ENCODE data around the gene NEDD4. TPM values are rescaled to one million over a fixed set of nuclear protein-coding genes. Genes with fewer than 3 reads are reported as not detected.
"Not testable (repeated sequence)": the region's sequence is repeated elsewhere in the genome, so short reads cannot be mapped to it uniquely, and the experiment has no call there.

NEDD4 gene
- polyA plus RNA-seq, 1 experiment: 13.3 TPM

DNA sequence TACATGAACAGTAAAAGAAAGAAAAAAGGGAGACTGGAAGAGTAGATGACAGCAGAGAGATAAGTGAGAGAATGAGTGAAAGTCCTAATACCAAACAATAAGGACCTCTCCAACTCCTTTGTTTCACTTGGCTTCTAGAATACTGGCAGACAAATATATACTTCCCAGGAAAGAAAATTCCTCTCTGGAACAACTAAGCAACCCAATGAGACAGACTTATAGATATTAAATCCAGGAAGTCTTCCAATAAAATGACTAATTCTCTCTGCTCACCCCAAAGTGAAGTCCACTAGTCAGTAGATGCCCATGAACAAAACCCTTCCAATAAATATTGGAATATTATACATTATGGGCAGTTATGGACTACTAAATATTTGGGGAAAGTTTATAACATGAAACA lies 114.2 kb downstream of the NEDD4 start:
- Histone ChIP-seq H3K36me3 (ENCODE audit: control insufficient read depth, insufficient read depth, low read length) (peaks cover 2% of the 10 kb centered on the region; the same call in 1 of the 2 replicates), H3K27me3 (ENCODE audit: control insufficient read depth, insufficient read depth, low read length) (no peaks in the 10 kb centered on the region), H3K4me3 (ENCODE audit: low read depth, low read length) (no peak overlapping the region)
- ChIA-PET POLR2A (no interaction called here), CTCF (no interaction called here)
- DNase-seq (ENCODE audit: low read depth): no peak
- TF ChIP-seq, protein P1, sequence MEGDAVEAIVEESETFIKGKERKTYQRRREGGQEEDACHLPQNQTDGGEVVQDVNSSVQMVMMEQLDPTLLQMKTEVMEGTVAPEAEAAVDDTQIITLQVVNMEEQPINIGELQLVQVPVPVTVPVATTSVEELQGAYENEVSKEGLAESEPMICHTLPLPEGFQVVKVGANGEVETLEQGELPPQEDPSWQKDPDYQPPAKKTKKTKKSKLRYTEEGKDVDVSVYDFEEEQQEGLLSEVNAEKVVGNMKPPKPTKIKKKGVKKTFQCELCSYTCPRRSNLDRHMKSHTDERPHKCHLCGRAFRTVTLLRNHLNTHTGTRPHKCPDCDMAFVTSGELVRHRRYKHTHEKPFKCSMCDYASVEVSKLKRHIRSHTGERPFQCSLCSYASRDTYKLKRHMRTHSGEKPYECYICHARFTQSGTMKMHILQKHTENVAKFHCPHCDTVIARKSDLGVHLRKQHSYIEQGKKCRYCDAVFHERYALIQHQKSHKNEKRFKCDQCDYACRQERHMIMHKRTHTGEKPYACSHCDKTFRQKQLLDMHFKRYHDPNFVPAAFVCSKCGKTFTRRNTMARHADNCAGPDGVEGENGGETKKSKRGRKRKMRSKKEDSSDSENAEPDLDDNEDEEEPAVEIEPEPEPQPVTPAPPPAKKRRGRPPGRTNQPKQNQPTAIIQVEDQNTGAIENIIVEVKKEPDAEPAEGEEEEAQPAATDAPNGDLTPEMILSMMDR (IDR thresholded peaks at IDR 0.05; ENCODE audit: insufficient read depth, low read depth, low read length): no peak

DNA sequence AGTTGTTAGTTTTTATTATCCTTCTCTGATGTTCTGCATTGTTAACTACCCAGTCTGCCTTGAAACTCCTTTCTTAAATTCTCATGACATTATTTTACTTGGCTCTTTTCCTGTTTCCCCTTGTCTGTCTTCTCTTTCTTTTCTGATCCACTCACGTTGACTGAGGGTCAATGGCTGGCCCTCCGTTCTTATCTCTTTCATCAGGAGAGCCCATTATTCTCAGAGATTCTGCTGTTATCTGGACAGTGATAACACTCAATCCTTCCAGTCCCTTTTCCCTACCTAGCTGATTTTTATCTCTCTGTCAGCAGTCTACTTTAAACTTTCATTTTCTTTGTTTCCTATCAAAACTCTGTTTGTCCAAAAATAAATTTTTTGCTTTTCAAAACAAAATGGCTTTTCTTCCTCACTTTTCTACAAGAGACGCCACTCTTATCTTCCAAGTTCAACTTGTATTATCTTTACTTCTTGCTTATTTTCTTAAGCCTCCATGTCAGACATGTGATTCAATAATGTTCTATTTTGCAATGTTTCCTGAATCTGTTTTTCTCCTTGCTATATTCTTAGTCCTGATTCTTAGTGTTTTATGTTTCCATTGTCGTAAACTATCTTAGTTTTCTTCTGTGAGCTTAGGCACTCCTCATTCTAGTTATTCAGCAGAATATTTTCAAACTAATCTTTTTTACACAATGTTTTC lies 120.2 kb downstream of the NEDD4 start:
- TF ChIP-seq, protein P1 (IDR thresholded peaks at IDR 0.05; ENCODE audit: insufficient read depth, low read depth, low read length): no peak
- DNase-seq (ENCODE audit: low read depth): no peak
- POLR2A ChIA-PET: interaction anchor here (0.6 kb wide), 1 partner anchor 19 kb away, joined by 3 read pairs; no protein-coding TSS in a partner anchor
- CTCF ChIA-PET: interaction anchor here (1.5 to 1.7 kb wide), 2 partner anchors 24 to 74 kb away, joined by 4 read pairs; no protein-coding TSS in a partner anchor
- Histone ChIP-seq H3K27me3 (ENCODE audit: control insufficient read depth, insufficient read depth, low read length) (no peaks in the 10 kb centered on the region), H3K36me3 (ENCODE audit: control insufficient read depth, insufficient read depth, low read length) (no peaks in the 10 kb centered on the region), H3K4me3 (ENCODE audit: low read depth, low read length) (no peak overlapping the region)

DNA sequence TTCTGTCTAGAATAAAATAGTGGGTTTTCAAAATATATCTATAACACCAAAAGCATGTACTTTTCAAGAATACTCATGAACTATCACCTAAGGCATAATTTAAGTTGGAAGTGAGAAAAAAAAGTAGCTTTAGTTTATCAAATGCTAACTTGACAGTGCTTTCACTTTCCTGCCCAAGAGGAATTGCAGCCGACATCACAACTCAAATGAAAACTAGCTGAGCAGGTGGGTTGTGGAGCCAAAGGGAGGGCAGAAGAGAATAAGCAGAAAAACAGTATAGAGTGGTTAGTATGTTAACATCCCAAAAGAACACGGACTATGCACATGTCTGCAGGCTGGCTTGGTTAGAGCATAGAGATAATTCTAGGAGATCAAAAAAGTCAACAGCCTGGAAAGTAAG lies 120.9 kb downstream of the NEDD4 start:
- CTCF ChIA-PET: interaction anchor here (1.3 to 1.4 kb wide), 2 partner anchors 10 to 25 kb away, joined by 3 to 4 read pairs; no protein-coding TSS in a partner anchor

DNA sequence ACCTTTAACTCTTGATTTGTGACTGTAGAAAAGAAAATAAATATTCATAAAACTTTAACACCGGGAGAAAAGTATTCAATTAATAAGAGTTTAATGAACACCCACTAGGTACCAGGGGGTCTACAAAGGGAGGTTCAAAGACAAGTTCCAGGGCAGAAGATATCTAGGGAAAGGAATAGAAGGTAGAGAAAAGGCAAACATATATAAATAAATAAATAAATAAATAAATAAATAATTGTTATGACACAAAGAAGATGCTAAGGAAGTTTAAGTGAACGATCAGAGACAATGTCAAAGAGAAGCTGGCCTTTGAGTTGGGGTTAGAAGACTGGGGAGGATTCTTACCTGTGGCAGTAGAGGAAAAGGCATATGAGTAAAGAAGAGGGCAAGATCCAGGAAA lies 123.8 kb downstream of the NEDD4 start:
- Histone ChIP-seq H3K4me3 (ENCODE audit: low read depth, low read length) (no peak overlapping the region), H3K27me3 (ENCODE audit: control insufficient read depth, insufficient read depth, low read length) (no peaks in the 10 kb centered on the region), H3K36me3 (ENCODE audit: control insufficient read depth, insufficient read depth, low read length) (no peaks in the 10 kb centered on the region)
- ChIA-PET POLR2A (interaction anchor here (0.7 kb wide), 1 partner anchor 12 kb away, joined by 3 read pairs; no protein-coding TSS in a partner anchor), CTCF (no interaction called here)
- TF ChIP-seq, protein P1 (IDR thresholded peaks at IDR 0.05; ENCODE audit: insufficient read depth, low read depth, low read length): no peak
- no peak for DNase-seq (ENCODE audit: low read depth)

More for the DNA sequence above, 120.9 kb downstream of the NEDD4 start:
- H3K36me3 ChIP-seq (ENCODE audit: control insufficient read depth, insufficient read depth, low read length): no peaks in the 10 kb centered on the region
- H3K4me3 ChIP-seq (ENCODE audit: low read depth, low read length): no peak overlapping the region
- DNase-seq (ENCODE audit: low read depth): no peak
- POLR2A ChIA-PET: interaction anchor here (0.6 kb wide), 1 partner anchor 20 kb away, joined by 3 read pairs; no protein-coding TSS in a partner anchor
- TF ChIP-seq, protein P1 (IDR thresholded peaks at IDR 0.05; ENCODE audit: insufficient read depth, low read depth, low read length): no peak
- H3K27me3 ChIP-seq (ENCODE audit: control insufficient read depth, insufficient read depth, low read length): no peaks in the 10 kb centered on the region

DNA sequence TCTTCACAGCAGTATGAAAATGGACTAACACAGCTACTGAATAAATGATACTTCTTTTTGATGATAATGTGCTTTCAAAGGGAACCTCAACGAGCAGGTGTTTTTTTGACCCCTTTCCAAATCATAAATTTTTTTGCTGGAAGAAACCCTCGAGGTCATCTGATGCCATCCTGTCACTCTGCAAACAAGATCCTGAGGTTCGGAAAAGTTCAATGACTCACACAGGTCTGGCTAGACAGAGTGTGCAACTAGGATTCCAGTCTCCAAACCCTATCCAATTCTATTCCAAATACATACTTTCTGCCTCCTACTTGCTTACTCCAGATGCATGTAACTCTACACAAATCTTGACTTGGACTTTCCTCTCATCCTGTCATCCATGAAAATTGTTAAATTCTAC lies 124.7 kb downstream of the NEDD4 start:
- no peaks in the 10 kb centered on the region for H3K36me3 ChIP-seq (ENCODE audit: control insufficient read depth, insufficient read depth, low read length)
- no peak for DNase-seq (ENCODE audit: low read depth)
- CTCF ChIA-PET: interaction anchor here (1.4 kb wide), 1 partner anchor 13 kb away, joined by 3 read pairs; no protein-coding TSS in a partner anchor
- H3K27me3 ChIP-seq (ENCODE audit: control insufficient read depth, insufficient read depth, low read length): no peaks in the 10 kb centered on the region
- POLR2A ChIA-PET: no interaction called here
- TF ChIP-seq, protein P1 (IDR thresholded peaks at IDR 0.05; ENCODE audit: insufficient read depth, low read depth, low read length): no peak
- no peak overlapping the region for H3K4me3 ChIP-seq (ENCODE audit: low read depth, low read length)

DNA sequence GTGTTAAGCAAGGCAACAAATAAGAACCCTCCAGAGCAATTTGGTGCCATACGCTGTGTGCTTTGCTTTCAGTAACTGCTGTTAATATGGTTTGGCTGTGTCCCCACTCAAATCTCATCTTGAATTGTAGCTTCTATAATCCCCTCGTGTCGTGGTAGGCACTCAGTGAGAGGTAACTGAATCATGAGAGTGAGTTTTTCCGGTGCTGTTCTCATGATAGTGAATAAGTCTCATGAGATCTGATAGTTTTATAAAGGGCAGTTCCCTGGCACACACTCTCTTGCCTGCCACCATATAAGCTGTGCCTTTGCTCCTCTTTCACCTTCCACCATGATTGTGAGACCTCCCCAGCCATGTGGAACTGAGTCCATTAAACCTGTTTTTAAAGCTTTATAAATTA lies 125.1 kb downstream of the NEDD4 start:
- POLR2A ChIA-PET; H3K27me3 ChIP-seq (ENCODE audit: control insufficient read depth, insufficient read depth, low read length); H3K4me3 ChIP-seq (ENCODE audit: low read depth, low read length); H3K36me3 ChIP-seq (ENCODE audit: control insufficient read depth, insufficient read depth, low read length); DNase-seq (ENCODE audit: low read depth): not testable (repeated sequence)
- CTCF ChIA-PET: interaction anchor here (1.4 kb wide), 1 partner anchor 13 kb away, joined by 3 read pairs; no protein-coding TSS in a partner anchor
